GM12878 (cell line): ENCODE measurements around the gene PCTP. TPM values are rescaled to one million over a fixed set of nuclear protein-coding genes. Genes with fewer than 3 reads are reported as not detected.

ENCODE experiments used
- ATAC-seq: fragments of 200-7000 bp; cut with Tn5 transposase; 3 replicates; pipeline ENCODE4 v1.9.1; 2020; ENCODE audit warnings: mild to moderate bottlenecking, moderate library complexity
- BruUV-seq: library from RNA; stranded (reverse); fragments of 400-500 nt; replicated peaks from 2 replicates; lab custom pipeline; 2021; lab: Mats Ljungman, UMichigan
- CTCF ChIA-PET: fragments of 300-600 bp; sonication (Branson Sonifier 250); formaldehyde crosslinking; extraction: SDS; loops from one replicate; lab custom pipeline; 2021; ENCODE audit warnings: inconsistent platforms; lab: Yijun Ruan, JAX
- POLR2A ChIA-PET: fragments of 350-600 bp; formaldehyde crosslinking; extraction: SDS; loops from one replicate; lab custom pipeline; 2021; ENCODE audit warnings: inconsistent platforms; lab: Charles Lee
- RAD21 ChIA-PET: fragments of 300-600 bp; sonication (Branson Sonifier 250); formaldehyde crosslinking; loops from one replicate; lab custom pipeline; 2023; ENCODE audit warnings: antibody characterized with exemption; ENCODE audit not compliant: unreplicated experiment; lab: Charles Lee
- SMC1A ChIA-PET: fragments of 300-600 bp; sonication (Branson Sonifier 250); formaldehyde crosslinking; loops from one replicate; lab custom pipeline; 2023; ENCODE audit not compliant: unreplicated experiment, uncharacterized antibody; lab: Charles Lee
- DNase-seq: peaks from one replicate; pipeline ENCODE4 v3.0.0-alpha.2; 2011; ENCODE audit warnings: low read depth, low spot score
- FAIRE-seq: peaks from 3 replicates; lab custom pipeline; 2011; peaks lifted over from hg19 to GRCh38; lab: Jason Lieb, UNC
- H2AFZ ChIP-seq: 2 replicates; pipeline ENCODE4 v1.6.0; 2011; ENCODE audit warnings: low read depth, low read length, control low read depth; ENCODE audit not compliant: control insufficient read depth
- H3K27ac ChIP-seq: 2 replicates; pipeline ENCODE4 v1.5.1; 2011; ENCODE audit warnings: control low read depth; ENCODE audit not compliant: control insufficient read depth, insufficient read depth
- H3K27me3 ChIP-seq, 2 experiments: replicated peaks in 1 of 2; 2 replicates each; pipeline versions ENCODE4 v1.6.0 to v1.6.1; 2011; ENCODE audit warnings: low read length in 1 of 2; ENCODE audit not compliant: control insufficient read depth in 2 of 2, insufficient read depth in 2 of 2
- H3K36me3 ChIP-seq, 2 experiments: 2 replicates each; pipeline ENCODE4 v1.5.1; 2011; ENCODE audit warnings: low read length in 1 of 2; ENCODE audit not compliant: control insufficient read depth in 2 of 2, insufficient read depth in 2 of 2
- H3K4me1 ChIP-seq: 2 replicates; pipeline ENCODE4 v1.6.1; 2011; ENCODE audit warnings: mild to moderate bottlenecking, low read length, moderate library complexity, mixed read lengths; ENCODE audit not compliant: control insufficient read depth, insufficient read depth
- H3K4me2 ChIP-seq: 2 replicates; pipeline ENCODE4 v1.6.0; 2011; ENCODE audit warnings: control low read depth; ENCODE audit not compliant: control insufficient read depth, insufficient read depth
- H3K4me3 ChIP-seq: fragments of 200-600 bp; sonication (generic); 2 replicates; pipeline ENCODE4 v1.5.1; 2016
- H3K79me2 ChIP-seq: 2 replicates; pipeline ENCODE4 v1.6.0; 2011; ENCODE audit warnings: low read length; ENCODE audit not compliant: control insufficient read depth, insufficient read depth
- H3K9ac ChIP-seq: 2 replicates; pipeline ENCODE4 v1.8.0; 2011; ENCODE audit warnings: low read length, control low read depth, mixed read lengths; ENCODE audit not compliant: control insufficient read depth, insufficient read depth
- H3K9me3 ChIP-seq: replicated peaks from 3 replicates; pipeline ENCODE4 v1.5.1; 2011; ENCODE audit warnings: mild to moderate bottlenecking, low read length; ENCODE audit not compliant: control insufficient read depth, insufficient read depth
- H4K20me1 ChIP-seq: 2 replicates; pipeline ENCODE4 v1.6.0; 2011; ENCODE audit not compliant: control insufficient read depth, insufficient read depth
- EP300 ChIP-seq, 2 experiments: fragments of 150-350 bp in 1 of 2; IDR thresholded peaks; 2 replicates each; pipeline ENCODE4 v1.6.1; 2011 to 2012; ENCODE audit warnings: low read depth in 2 of 2, low read length in 2 of 2, borderline replicate concordance in 1 of 2, improper control_type of control experiment in 1 of 2, inconsistent platforms in 1 of 2; ENCODE audit not compliant: control insufficient read depth in 1 of 2
- EZH2 ChIP-seq: IDR thresholded peaks from 2 replicates; pipeline ENCODE4 v1.6.1; 2012; ENCODE audit warnings: low read depth, mild to moderate bottlenecking, control low read depth, inconsistent platforms, low read length, borderline replicate concordance; ENCODE audit not compliant: control insufficient read depth
- GABPA ChIP-seq: IDR thresholded peaks from 2 replicates; pipeline ENCODE4 v1.6.1; 2014; ENCODE audit warnings: antibody characterized with exemption, low read depth, mild to moderate bottlenecking, inconsistent platforms
- IKZF2 ChIP-seq, 2 experiments: fragments of 450-650 bp; IDR thresholded peaks; 2 replicates each; pipeline ENCODE4 v1.6.1; 2017; ENCODE audit warnings: mild to moderate bottlenecking in 2 of 2, moderate library complexity in 2 of 2
- LARP7 ChIP-seq: fragments of 450-650 bp; IDR thresholded peaks from 2 replicates; pipeline ENCODE4 v1.6.1; 2017; ENCODE audit warnings: mild to moderate bottlenecking
- MEF2B ChIP-seq: fragments of 450-650 bp; IDR thresholded peaks from 2 replicates; pipeline ENCODE4 v1.6.1; 2018; ENCODE audit warnings: mild to moderate bottlenecking, moderate library complexity; ENCODE audit not compliant: partially characterized antibody, poor library complexity, severe bottlenecking
- SMC3 ChIP-seq: IDR thresholded peaks from 2 replicates; pipeline ENCODE4 v1.6.1; 2011; ENCODE audit warnings: low read length, improper control_type of control experiment, borderline replicate concordance
- ZNF24 ChIP-seq: fragments of 450-650 bp; IDR thresholded peaks from 2 replicates; pipeline ENCODE4 v1.6.1; 2017; ENCODE audit warnings: antibody characterized with exemption, mild to moderate bottlenecking
- WGBS: methylation state at CpG from one replicate; pipeline ENCODE4 v1.1.6; 2016; ENCODE audit warnings: low lambda C conversion rate; ENCODE audit not compliant: insufficient replicate concordance, insufficient coverage; ENCODE audit errors: missing lambda C conversion rate; 5-methylcytosine and 5-hydroxymethylcytosine counted together
- in situ Hi-C: fragments of 300-500 bp; cut with MboI; formaldehyde crosslinking; loops from 9 replicates; pipeline ENCODE4 v1.14.3; 2018; ENCODE audit warnings: mixed read lengths
- intact Hi-C: fragments of 100-400 bp; cut with micrococcal nuclease; formaldehyde crosslinking; loops from one replicate; pipeline ENCODE4 v1.14.2; 2022; ENCODE audit not compliant: unreplicated experiment
- polyA plus RNA-seq, 11 experiments: library from polyadenylated mRNA; depleted of rRNA in 4 of 11; unstranded in 6 of 11; stranded (reverse) in 5 of 11; fragments of >200 nt; fragmentation: Nextera tagmentation in 4 of 11; fragmentation: Illumina TruSeq in 1 of 11; extraction: Ambion mirVana in 4 of 11; extraction: Trizol in 1 of 11; gene quantifications; 1 replicate in 1 of 11; 2 replicates in 10 of 11; pipeline versions ENCODE4 v1.2.1 to v1.2.3, GENCODE V29; 2011 to 2016; ENCODE audit warnings: inconsistent platforms in 2 of 11, missing spikeins in 2 of 11, low read depth in 1 of 11
- total RNA-seq, 4 experiments: library from RNA; depleted of rRNA in 3 of 4; stranded (reverse); fragments of >200 nt in 3 of 4; fragmentation: Illumina TruSeq in 1 of 4; extraction: Trizol in 1 of 4; gene quantifications; 2 replicates each; pipeline versions ENCODE4 v1.2.1 to v1.2.3, GENCODE V29; 2013 to 2021
- TF ChIP-seq, protein P1 (sequence below): fragments of 450-650 bp; IDR thresholded peaks from 2 replicates; pipeline ENCODE4 v1.6.1; 2017; ENCODE audit warnings: low read depth, mild to moderate bottlenecking, moderate library complexity
- TF ChIP-seq, protein P2 (sequence below): IDR thresholded peaks from 2 replicates; pipeline ENCODE4 v1.6.1; 2011; ENCODE audit warnings: mild to moderate bottlenecking, low read depth, low read length, moderate library complexity; ENCODE audit not compliant: insufficient replicate concordance
- TF ChIP-seq, protein P3 (sequence below): fragments of 450-650 bp; formaldehyde crosslinking; IDR thresholded peaks from 2 replicates; pipeline ENCODE4 v1.4.0; 2020; ENCODE audit warnings: mild to moderate bottlenecking, moderate library complexity

PCTP gene
- total and polyA plus RNA-seq, 10 of the 15 experiments (the other 5 are each of a cell fraction or from before 2014, with no cell fraction given): 1.4 to 26.8 (median 3.7) TPM

DNA sequence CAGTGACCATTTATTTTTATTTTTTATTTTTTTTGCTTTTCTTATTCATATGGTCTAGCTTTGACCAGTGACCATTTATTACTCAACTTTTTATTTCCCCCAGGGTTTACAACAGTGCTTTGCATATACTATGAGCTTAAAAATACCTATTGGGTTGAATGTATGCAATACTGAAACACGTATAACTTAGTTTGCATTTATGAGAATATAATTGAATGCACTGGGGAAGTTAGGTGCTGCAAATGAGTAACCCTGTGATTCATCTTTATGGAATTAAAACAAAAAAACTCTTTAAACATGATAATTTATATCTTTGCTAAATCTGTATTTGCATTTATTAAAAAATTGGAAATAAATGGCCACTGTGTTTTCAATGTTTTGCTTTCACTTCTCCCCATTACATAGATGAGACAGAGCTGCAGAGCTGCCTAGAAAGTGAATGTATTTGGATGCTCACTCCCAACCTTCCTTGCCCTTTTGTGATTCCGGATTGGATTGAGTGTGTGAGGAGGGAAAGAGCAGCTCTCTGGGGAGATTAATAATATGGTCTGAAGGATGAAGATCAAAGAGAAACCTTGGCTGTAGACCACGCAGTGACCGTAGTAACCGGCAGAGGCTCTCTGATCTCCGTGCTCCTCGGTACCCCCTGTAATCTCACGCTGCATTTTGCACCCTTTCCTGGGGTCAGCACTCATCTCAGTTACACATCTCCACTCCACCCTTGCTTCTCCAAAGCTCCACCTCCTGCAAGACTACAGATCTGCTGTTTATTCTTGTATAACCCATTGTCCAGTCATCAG, 42.5 kb upstream of the PCTP start (continued):
- TF ChIP-seq, protein P1, sequence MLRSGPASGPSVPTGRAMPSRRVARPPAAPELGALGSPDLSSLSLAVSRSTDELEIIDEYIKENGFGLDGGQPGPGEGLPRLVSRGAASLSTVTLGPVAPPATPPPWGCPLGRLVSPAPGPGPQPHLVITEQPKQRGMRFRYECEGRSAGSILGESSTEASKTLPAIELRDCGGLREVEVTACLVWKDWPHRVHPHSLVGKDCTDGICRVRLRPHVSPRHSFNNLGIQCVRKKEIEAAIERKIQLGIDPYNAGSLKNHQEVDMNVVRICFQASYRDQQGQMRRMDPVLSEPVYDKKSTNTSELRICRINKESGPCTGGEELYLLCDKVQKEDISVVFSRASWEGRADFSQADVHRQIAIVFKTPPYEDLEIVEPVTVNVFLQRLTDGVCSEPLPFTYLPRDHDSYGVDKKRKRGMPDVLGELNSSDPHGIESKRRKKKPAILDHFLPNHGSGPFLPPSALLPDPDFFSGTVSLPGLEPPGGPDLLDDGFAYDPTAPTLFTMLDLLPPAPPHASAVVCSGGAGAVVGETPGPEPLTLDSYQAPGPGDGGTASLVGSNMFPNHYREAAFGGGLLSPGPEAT: no peak
- TF ChIP-seq, protein P2, sequence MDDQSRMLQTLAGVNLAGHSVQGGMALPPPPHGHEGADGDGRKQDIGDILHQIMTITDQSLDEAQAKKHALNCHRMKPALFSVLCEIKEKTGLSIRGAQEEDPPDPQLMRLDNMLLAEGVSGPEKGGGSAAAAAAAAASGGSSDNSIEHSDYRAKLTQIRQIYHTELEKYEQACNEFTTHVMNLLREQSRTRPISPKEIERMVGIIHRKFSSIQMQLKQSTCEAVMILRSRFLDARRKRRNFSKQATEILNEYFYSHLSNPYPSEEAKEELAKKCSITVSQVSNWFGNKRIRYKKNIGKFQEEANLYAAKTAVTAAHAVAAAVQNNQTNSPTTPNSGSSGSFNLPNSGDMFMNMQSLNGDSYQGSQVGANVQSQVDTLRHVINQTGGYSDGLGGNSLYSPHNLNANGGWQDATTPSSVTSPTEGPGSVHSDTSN: no peak

DNA sequence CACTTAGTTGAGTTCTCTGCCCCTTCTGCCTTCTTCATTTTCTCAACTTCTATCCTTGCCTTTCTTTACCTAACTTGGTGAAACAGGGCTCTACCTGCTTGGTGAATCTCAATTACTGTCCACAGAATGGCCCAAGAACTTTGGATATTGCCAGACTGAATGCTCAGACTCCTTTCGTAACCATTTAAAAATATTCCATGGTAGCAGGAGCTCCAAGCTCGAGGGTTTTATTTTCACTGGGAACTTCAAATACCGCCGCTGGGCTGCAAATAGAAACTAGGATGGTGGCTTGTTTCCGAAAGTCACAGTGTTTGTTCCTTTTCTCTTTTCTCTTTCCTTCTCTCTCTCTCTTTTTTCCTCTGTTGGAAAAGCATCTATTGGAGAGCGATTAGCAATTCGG, 41.4 kb upstream of the PCTP start:
- H4K20me1 ChIP-seq: no peaks in the 10 kb centered on the region
- ATAC-seq (no peak), FAIRE-seq (no peak)
- ChIA-PET RAD21 (no interaction called here), POLR2A (no interaction called here), CTCF (interaction anchor here (3.9 kb wide), 1 partner anchor 9 kb away, joined by 16 read pairs; no protein-coding TSS in a partner anchor)
- no peaks in the 10 kb centered on the region for H3K4me1 ChIP-seq
- H2AFZ ChIP-seq: no peak overlapping the region
- in situ Hi-C loops (no loop called here), intact Hi-C loops (no loop called here)
- no peak overlapping the region for H3K27ac ChIP-seq
- H3K9ac ChIP-seq: no peak overlapping the region
- no peak overlapping the region for H3K4me2 ChIP-seq
- no peaks in the 10 kb centered on the region for H3K79me2 ChIP-seq
- no TSS peak for BruUV-seq
- H3K4me3 ChIP-seq: no peak overlapping the region
- TF ChIP-seq, protein P3, sequence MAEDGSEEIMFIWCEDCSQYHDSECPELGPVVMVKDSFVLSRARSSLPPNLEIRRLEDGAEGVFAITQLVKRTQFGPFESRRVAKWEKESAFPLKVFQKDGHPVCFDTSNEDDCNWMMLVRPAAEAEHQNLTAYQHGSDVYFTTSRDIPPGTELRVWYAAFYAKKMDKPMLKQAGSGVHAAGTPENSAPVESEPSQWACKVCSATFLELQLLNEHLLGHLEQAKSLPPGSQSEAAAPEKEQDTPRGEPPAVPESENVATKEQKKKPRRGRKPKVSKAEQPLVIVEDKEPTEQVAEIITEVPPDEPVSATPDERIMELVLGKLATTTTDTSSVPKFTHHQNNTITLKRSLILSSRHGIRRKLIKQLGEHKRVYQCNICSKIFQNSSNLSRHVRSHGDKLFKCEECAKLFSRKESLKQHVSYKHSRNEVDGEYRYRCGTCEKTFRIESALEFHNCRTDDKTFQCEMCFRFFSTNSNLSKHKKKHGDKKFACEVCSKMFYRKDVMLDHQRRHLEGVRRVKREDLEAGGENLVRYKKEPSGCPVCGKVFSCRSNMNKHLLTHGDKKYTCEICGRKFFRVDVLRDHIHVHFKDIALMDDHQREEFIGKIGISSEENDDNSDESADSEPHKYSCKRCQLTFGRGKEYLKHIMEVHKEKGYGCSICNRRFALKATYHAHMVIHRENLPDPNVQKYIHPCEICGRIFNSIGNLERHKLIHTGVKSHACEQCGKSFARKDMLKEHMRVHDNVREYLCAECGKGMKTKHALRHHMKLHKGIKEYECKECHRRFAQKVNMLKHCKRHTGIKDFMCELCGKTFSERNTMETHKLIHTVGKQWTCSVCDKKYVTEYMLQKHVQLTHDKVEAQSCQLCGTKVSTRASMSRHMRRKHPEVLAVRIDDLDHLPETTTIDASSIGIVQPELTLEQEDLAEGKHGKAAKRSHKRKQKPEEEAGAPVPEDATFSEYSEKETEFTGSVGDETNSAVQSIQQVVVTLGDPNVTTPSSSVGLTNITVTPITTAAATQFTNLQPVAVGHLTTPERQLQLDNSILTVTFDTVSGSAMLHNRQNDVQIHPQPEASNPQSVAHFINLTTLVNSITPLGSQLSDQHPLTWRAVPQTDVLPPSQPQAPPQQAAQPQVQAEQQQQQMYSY (CRISPR knock-in tag): no peak
- TF ChIP-seq GABPA (no peak), EP300 (IDR thresholded peaks at IDR 0.05; ENCODE audit: borderline replicate concordance in 1 of 2, control insufficient read depth in 1 of 2, low read depth in 2 of 2, low read length in 2 of 2) (no peak), IKZF2 (IDR thresholded peaks at IDR 0.05) (no peak), MEF2B (no peak), EZH2 (no peak), ZNF24 (no peak), SMC3 (no peak), LARP7 (no peak)
- TF ChIP-seq, protein P2: no peak
- TF ChIP-seq, all 136 proteins: peak for 0
- SMC1A ChIA-PET: no interaction called here
- no peaks in the 10 kb centered on the region for H3K27me3 ChIP-seq
- H3K9me3 ChIP-seq: no peaks in the 10 kb centered on the region; the same call in 2 of the 3 replicates
- no peak for DNase-seq
- H3K36me3 ChIP-seq: no peaks in the 10 kb centered on the region
- 52% methylated on average over 7 of the region's 7 CpGs for WGBS
